HG03521 (cell line): ENCODE data around the gene TMEM179.
"Not testable (repeated sequence)": the region's sequence is repeated elsewhere in the genome, so short reads cannot be mapped to it uniquely, and the experiment has no call there.

Source experiments
- ATAC-seq: cut with Tn5 transposase; IDR thresholded peaks from one replicate; pipeline ENCODE4 v1.9.1; 2021; ENCODE audit warnings: mild to moderate bottlenecking, moderate library complexity; ENCODE audit not compliant: unreplicated experiment

The TMEM179 gene

DNA sequence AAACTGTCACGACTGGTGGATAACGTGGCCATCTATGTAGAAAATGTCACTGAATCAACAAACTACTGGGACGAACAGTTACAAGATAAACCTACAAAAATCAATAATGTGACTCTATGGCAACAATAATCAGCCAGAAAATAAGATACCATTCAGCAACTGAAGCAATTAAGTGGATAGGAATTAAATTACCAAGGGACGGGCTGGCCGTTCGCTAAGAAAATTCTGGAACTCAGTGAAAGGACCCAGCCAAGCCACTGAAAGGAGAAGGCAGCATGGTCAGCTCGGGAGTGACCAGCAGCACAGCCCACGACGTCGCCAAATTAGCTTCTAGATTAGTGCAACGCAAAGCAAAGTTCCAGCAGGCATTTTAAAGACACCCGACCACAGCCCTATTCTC is 33.6 kb upstream of the TMEM179 start:
- ATAC-seq: no peak

- ATAC-seq: no peak
These were observed 33.0 kb upstream of the TMEM179 start for GRCh38 chr14:104637546-104638003.

DNA sequence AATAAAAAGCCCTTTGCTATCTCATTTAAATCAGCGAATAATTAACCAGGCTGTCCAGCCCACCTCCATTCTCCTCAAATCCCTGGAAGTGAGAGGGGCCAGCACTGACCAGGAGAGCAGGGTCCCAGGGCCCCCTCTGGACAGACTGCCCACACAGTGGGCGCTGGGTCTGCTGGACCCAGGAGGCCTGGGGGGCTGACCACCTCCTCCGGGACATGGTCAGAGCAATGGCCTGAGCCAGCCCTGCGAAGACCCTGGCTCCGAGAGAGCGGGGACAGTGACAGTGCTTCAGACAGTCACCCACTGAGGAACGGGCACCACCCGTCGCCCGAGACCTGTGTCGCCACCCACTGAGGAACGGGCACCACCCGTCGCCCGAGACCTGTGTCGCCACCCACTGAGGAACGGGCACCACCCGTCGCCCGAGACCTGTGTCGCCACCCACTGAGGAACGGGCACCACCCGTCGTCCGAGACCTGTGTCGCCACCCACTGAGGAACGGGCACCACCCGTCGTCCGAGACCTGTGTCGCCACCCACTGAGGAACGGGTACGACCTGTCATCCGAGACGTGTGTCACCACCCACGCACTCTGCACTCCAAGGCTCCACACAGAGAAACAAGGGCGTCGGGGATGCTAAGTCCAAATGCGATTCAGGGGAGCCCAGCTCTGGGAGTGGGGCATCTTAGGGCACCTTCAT is 32.4 kb upstream of the TMEM179 start:
- ATAC-seq: not testable (repeated sequence)

- ATAC-seq: no peak
These were observed 31.6 kb upstream of the TMEM179 start for GRCh38 chr14:104636131-104636530.

- ATAC-seq: no peak
These were observed 31.1 kb upstream of the TMEM179 start for GRCh38 chr14:104635717-104636116.

GRCh38 chr14:104634886-104635570 is 30.5 kb upstream of the TMEM179 start:
- ATAC-seq: no peak

GRCh38 chr14:104634138-104634760 is 29.7 kb upstream of the TMEM179 start:
- ATAC-seq: no peak

DNA sequence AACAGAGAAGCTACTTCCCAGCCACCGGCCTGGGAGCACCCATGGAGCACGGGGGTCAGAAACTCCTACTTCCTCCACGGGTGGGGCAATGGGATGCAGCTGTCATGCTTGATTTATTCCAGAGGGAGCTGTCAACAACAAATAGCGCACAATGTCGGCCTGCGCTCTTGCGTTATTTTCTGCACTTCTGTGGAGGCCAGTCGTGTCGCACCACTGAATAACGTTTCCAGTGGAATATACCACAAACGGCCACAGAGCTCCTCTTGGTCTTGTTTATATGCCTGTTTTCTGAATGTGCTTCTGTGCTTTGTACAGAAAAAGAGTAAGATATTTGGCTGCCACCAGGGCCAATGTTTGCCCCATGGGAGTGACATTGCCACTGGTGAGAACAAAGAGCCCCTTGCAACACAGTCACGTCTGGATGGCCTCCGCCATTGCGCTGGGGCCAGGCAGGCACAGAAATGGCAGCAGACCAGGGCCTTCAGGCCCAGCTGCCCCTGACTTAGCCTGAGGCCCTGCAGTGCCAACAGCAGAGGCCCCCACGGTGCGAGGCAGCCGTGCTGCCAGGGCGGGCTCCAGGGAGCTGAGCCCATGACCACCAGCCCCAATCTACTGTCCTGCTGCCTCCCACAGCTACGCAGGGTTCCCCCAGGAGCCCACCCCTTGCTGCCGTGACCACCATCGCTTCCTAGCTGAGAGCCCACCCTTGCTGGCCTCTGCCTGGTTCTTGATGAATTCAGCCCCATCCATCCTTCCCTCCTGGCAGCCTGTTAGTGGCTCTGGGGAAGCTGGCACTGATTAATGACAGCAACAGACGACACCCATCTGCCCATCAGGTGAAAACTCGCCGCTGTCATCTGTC is 28.9 kb upstream of the TMEM179 start:
- ATAC-seq: no peak

DNA sequence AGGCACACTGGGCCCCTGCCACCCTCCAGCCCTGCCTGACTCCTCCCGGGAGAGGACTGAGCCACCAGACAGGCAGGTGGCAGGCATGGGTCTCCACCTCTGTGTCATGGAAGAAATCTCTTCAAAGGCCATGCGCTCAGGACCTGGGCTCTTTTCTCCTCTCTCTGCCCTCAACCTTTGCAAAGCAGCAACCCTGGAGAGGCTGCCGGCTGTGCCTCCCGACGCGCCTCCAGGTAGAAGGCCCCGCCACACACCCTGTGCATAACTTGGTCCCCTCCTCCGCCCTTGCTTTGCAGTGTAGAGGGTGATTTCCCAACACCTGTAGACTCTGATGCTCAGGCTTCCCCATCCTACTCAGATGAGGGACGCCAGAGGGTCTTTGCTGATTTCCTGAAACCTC is 28.2 kb upstream of the TMEM179 start:
- no peak for ATAC-seq

GRCh38 chr14:104624939-104625338 is 20.4 kb upstream of the TMEM179 start:
- no peak for ATAC-seq

DNA sequence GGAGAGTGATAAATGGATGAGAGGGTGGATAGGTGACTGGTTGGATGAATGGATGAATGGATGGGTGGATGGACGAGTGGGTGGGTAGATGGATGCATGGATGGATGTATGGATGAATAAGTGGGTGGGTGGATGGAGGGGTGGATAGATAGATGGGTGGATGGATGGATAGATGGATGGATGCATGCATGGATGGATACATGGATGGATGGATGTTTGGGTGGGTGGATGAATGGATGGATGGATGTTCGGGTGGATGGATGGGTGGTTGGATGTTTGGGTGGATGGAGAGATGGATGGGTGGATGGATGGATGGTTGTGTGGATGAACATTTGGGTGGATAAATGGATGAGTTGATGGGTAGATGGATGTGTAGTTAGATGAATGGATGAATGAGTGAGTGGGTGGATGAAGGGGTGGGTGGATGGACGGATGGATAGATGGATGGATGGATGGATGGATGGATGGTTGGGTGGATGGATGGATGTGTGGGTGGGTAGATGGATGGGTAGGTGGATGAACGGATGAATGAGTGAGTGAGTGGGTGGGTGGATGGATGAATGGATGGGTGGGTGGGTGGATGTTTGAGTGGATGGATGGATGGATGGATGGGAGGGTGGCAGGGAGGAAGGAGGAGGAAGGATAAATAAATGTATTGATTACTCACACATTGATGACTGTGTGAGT is 9.7 kb upstream of the TMEM179 start:
- no peak for ATAC-seq

- no peak for ATAC-seq
These were observed 7.3 kb upstream of the TMEM179 start for GRCh38 chr14:104611881-104612280.

- no peak for ATAC-seq
These were observed 6.3 kb upstream of the TMEM179 start for GRCh38 chr14:104610749-104611310.

GRCh38 chr14:104609666-104610065 is 5.1 kb upstream of the TMEM179 start:
- no peak for ATAC-seq

- ATAC-seq: no peak
These were observed 716 bp downstream of the TMEM179 start for GRCh38 chr14:104603711-104604401.

DNA sequence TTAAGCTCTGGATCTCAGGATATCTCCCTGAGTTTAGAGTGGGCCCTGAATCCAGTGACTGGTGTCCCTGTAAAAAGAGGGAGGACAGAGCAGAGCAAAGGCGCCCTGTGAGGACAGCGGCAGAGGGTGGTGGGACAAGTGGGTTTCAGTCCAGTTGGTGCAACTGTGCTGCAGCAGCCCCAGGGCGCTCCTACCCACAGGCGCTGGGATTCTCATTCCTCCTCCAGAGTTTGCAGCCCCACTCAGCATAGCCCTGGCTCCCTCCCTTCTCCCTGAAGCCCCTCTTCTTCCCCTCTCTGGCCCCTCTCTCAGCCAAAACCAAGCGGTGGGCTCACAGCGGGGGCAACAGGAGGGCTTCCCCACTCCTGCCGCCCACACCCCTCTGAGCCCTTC is 1.6 kb downstream of the TMEM179 start:
- no peak for ATAC-seq

GRCh38 chr14:104602315-104602932 is 2.1 kb downstream of the TMEM179 start:
- ATAC-seq: no peak

- no peak for ATAC-seq
These were observed 2.8 kb downstream of the TMEM179 start for GRCh38 chr14:104601786-104602185.

DNA sequence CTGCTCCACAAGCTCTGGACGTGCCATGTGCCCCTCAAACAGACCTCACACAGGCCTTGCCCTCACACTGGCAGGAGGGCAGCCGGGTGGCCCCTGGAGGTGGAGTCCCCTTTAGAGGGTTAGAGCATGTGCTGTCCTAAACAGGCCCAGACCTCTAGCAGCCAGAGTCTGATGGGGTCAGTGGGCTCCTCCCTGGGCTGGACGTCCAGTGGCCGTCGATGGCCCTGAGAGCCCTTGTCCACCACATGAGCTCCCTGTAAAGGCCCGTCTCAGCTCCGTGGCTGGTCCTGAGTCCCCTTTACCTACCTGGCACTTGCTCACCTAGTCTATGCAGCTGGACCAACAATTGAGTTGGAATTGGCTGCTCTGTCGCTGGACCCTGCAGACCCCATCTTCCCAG is 3.8 kb downstream of the TMEM179 start:
- ATAC-seq: no peak
